Measurements from ENCODE around the gene TROAP. TPM values are rescaled to one million over a fixed set of nuclear protein-coding genes. Genes with fewer than 3 reads are reported as not detected.
"Not testable (repeated sequence)": the region's sequence is repeated elsewhere in the genome, so short reads cannot be mapped to it uniquely, and the experiment has no call there.

TROAP gene
- total RNA-seq, 2 donors from 2014 or later = 60.5 to 87.4 TPM

DNA sequence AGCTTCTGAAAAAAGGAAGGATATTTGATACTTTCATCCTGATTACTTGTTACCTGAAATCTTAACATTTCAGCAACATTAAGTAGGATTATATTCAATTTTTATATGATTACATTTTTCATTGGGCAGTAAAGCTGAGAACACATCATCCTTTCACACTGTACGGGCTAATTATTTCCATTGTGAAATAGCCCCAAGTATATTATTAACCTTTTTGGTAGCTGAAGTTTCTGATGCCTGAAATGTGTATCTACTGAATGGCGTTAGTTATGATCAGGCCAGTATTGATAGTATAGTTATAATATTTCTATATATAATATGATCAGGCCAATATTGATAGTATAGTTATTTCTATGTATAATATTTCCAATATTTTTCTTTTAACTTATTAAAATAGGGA lies 54.3 kb downstream of the TROAP start:
- no peaks in the 10 kb centered on the region for H3K27me3 Mint-ChIP-seq (ENCODE audit: insufficient read depth)

DNA sequence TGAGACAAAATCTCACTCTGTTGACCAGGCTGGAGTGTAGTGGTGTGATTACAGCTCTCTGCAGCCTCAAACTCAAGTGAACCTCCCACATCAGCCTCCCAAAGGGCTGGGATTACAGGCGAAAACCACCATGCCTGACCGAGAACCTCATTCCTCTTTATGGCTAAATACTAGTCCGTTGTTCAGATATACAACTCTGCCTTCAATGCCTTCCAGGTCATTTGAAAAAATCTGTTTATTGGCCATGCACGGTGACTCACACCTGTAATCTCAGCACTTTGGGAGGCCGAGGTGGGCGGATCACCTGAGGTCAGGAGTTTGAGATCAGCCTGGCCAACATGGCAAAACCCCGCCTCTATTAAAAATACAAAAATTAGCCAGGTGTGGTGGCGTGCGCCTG lies 57.1 kb downstream of the TROAP start:
- 96% methylated on average over 8 to 9 of the region's 9 CpGs for WGBS, 2 experiments (ENCODE audit: insufficient coverage in 1 of 2, insufficient read length in 1 of 2)
- not testable (repeated sequence) for H3K4me1 Mint-ChIP-seq; H3K4me1 ChIP-seq (ENCODE audit: control insufficient read depth, insufficient read depth, low read length); H3K27ac ChIP-seq (ENCODE audit: low read depth, low read length); H3K4me3 Mint-ChIP-seq; H3K4me3 ChIP-seq (ENCODE audit: low read length); H3K27me3 ChIP-seq (ENCODE audit: control insufficient read depth, insufficient read depth, low read length, poor library complexity, severe bottlenecking); H3K9ac ChIP-seq (ENCODE audit: extremely low read depth, low read length, poor library complexity, severe bottlenecking); H3K36me3 ChIP-seq (ENCODE audit: control insufficient read depth, insufficient read depth, low read length); H3K9me3 Mint-ChIP-seq; H3K9me3 ChIP-seq (ENCODE audit: control insufficient read depth, low read length); H3K27ac Mint-ChIP-seq; H3K27me3 Mint-ChIP-seq (ENCODE audit: insufficient read depth)
- H3K36me3 Mint-ChIP-seq (ENCODE audit: low read depth) = peaks cover 11% of the 10 kb centered on the region
- peak; percentile 23 for DNase-seq

More for the DNA sequence above, 54.3 kb downstream of the TROAP start:
- H3K27ac Mint-ChIP-seq = no peak overlapping the region
- Histone ChIP-seq H3K36me3 (ENCODE audit: control insufficient read depth, insufficient read depth, low read length) (peaks cover 3% of the 10 kb centered on the region), H3K4me1 (ENCODE audit: control insufficient read depth, insufficient read depth, low read length) (no peaks in the 10 kb centered on the region), H3K4me3 (ENCODE audit: low read length) (no peak overlapping the region), H3K9me3 (ENCODE audit: control insufficient read depth, low read length) (no peaks in the 10 kb centered on the region), H3K27me3 (ENCODE audit: control insufficient read depth, insufficient read depth, low read length, poor library complexity, severe bottlenecking) (no peaks in the 10 kb centered on the region), H3K9ac (ENCODE audit: extremely low read depth, low read length, poor library complexity, severe bottlenecking) (no peak overlapping the region), H3K27ac (ENCODE audit: low read depth, low read length) (no peak overlapping the region)
- WGBS, 2 experiments (ENCODE audit: insufficient coverage in 1 of 2, insufficient read length in 1 of 2) = 100% methylated on average over 1 of the region's 2 CpGs; no CpG with 5 or more reads in 1 of the 2 experiments
- H3K36me3 Mint-ChIP-seq (ENCODE audit: low read depth) = peaks cover 15% of the 10 kb centered on the region
- no peaks in the 10 kb centered on the region for H3K4me1 Mint-ChIP-seq
- TF ChIP-seq, protein P1, sequence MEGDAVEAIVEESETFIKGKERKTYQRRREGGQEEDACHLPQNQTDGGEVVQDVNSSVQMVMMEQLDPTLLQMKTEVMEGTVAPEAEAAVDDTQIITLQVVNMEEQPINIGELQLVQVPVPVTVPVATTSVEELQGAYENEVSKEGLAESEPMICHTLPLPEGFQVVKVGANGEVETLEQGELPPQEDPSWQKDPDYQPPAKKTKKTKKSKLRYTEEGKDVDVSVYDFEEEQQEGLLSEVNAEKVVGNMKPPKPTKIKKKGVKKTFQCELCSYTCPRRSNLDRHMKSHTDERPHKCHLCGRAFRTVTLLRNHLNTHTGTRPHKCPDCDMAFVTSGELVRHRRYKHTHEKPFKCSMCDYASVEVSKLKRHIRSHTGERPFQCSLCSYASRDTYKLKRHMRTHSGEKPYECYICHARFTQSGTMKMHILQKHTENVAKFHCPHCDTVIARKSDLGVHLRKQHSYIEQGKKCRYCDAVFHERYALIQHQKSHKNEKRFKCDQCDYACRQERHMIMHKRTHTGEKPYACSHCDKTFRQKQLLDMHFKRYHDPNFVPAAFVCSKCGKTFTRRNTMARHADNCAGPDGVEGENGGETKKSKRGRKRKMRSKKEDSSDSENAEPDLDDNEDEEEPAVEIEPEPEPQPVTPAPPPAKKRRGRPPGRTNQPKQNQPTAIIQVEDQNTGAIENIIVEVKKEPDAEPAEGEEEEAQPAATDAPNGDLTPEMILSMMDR (conservative IDR thresholded peaks at IDR 0.05) = no peak
- H3K9me3 Mint-ChIP-seq = no peaks in the 10 kb centered on the region
- no peak overlapping the region for H3K4me3 Mint-ChIP-seq
- no peak for DNase-seq

Other genes with a start within 250 kb of the TROAP start
- gene DHH, start 228.5 kb upstream of the TROAP start, total RNA-seq = under 1 TPM; 0.15 to 0.51 TPM
- 10 to 100 TPM; 89.5 to 98.6 TPM for gene LMBR1L, start 212.4 kb upstream of the TROAP start, total RNA-seq
- gene TUBA1B, start 191.9 kb upstream of the TROAP start, total RNA-seq = 1,000 to 10,000 TPM; 1,474 to 1,587 TPM
- 100 to 1,000 TPM; 166 to 298 TPM for gene TUBA1A, start 134.2 kb upstream of the TROAP start, total RNA-seq
- 100 to 1,000 TPM; 600 to 684 TPM for gene TUBA1C, start 58.2 kb upstream of the TROAP start, total RNA-seq
- gene PRPH, start 28.1 kb upstream of the TROAP start, total RNA-seq = under 1 TPM; 0.42 to 0.51 TPM
- gene C1QL4, start 13.9 kb downstream of the TROAP start, total RNA-seq = under 1 TPM; 0.20 to 0.38 TPM
- gene DNAJC22, start 23.6 kb downstream of the TROAP start, total RNA-seq = 1 to 10 TPM; 1.9 to 4.6 TPM
- 10 to 100 TPM; 50.2 to 64.8 TPM for gene SPATS2, start 44.2 kb downstream of the TROAP start, total RNA-seq
- gene KCNH3, start 215.8 kb downstream of the TROAP start, total RNA-seq = 1 to 10 TPM in 1 of 2 donors, under 1 TPM in 1; 1.00 to 1.5 TPM
- gene MCRS1, start 244.9 kb downstream of the TROAP start, total RNA-seq = 10 to 100 TPM; 97.5 to 98.9 TPM

All from endodermal cell (in vitro differentiated cells).